ENCODE measurements around the gene TIMD4.

TIMD4 gene

DNA sequence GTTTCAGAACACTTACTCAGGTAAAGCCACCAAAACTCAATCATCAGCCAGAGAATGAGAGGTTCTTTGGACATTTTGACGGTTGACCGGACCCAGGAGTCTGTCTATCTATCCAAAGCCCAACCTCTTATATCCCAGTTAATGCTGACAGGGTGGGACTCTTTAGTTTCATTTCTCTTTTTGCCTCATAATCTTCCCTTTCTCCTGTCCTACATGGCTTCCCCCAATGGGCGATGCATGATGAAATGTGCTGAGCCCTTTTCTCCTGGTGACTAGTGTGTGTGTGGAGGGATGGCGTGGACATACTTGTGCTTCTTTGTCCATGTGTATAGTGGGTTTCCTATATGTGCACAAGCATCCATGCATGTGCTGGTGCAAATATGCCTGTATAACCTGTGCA is at the start of gene TIMD4:
Gene TIMD4 (minus strand): TSS at position 102 of the 400 bp plus-strand sequence. CDS start 28 bp downstream, at position 74.
- TF ChIP-seq, protein P1, sequence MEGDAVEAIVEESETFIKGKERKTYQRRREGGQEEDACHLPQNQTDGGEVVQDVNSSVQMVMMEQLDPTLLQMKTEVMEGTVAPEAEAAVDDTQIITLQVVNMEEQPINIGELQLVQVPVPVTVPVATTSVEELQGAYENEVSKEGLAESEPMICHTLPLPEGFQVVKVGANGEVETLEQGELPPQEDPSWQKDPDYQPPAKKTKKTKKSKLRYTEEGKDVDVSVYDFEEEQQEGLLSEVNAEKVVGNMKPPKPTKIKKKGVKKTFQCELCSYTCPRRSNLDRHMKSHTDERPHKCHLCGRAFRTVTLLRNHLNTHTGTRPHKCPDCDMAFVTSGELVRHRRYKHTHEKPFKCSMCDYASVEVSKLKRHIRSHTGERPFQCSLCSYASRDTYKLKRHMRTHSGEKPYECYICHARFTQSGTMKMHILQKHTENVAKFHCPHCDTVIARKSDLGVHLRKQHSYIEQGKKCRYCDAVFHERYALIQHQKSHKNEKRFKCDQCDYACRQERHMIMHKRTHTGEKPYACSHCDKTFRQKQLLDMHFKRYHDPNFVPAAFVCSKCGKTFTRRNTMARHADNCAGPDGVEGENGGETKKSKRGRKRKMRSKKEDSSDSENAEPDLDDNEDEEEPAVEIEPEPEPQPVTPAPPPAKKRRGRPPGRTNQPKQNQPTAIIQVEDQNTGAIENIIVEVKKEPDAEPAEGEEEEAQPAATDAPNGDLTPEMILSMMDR (IDR thresholded peaks at IDR 0.05; ENCODE audit: borderline replicate concordance, insufficient read depth, low read depth, low read length): no peak
- H3K4me3 ChIP-seq (ENCODE audit: low read depth, low read length): no peak within 1 kb of the TSS

DNA sequence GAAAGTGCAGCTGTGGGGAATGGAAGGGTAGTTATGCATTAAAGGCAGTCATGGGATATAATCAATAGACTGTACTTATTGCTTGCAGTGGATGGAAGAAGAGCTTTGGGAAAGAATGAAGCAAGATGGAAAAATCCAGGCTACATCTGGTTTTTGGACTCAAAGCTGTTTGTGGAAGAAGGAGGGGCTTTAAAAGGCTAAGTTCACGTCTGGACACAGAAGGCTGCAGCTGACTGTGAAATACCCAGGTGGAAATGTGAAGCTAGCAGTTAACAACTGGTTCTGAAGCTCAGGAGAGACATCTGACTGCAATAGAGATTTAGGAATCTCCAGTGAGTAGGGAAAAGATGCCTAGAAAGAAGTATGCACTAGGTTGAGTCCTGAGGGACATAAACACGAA is 43.2 kb upstream of the TIMD4 start:
- TF ChIP-seq, protein P1 (IDR thresholded peaks at IDR 0.05; ENCODE audit: borderline replicate concordance, insufficient read depth, low read depth, low read length): no peak
- H3K4me3 ChIP-seq (ENCODE audit: low read depth, low read length): no peak overlapping the region

DNA sequence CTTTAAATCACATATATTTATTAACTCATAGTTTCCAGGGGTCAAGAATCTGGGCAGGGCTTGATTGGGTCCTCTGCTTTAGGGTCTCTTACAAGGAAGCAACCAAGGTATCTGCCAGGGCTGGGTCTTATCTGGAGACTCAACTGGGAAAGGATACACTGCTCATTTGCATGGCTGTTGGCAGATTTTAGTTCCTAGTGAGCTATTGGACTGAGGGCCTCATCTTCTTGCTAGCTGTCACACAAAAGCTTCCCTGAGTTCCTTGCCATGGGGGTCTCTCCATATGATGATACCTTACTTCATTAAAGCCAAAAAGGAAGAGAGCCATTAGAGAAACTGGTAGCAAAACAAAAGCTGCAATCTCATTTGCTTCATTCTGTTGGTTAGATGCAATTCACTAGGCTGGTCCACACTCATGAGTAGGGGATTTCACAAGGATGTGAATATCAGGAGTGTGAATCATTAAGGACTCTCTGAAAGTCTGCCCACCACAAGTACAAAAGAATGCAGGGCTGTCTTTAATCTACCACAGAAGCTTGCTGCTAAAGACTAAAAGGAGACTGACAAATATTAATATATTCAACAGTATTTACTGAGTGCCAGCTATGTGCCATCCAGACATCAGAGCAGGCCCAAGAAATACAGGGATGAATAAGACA is 42.0 kb upstream of the TIMD4 start:
- no peak overlapping the region for H3K4me3 ChIP-seq (ENCODE audit: low read depth, low read length)
- TF ChIP-seq, protein P1 (IDR thresholded peaks at IDR 0.05; ENCODE audit: borderline replicate concordance, insufficient read depth, low read depth, low read length): no peak

DNA sequence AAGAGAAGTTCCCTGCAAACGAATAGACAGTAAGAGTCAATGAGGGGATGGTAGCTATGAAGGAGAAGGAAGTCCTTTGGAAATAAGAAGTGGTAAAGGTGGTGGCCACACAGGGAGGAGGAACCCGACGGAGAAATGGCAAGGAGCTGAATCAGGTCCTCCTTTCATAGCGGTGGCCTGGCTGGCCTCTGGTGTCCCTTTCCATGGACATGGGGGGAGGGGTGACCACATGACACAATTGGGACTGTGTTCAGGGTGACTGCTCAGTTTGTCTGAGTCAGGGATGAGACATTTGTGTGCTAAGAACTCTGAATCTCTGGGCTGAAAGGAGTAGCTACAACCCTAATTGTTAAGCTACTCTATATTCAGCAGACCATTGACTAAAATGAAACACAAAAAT is 28.7 kb upstream of the TIMD4 start:
- no peak overlapping the region for H3K4me3 ChIP-seq (ENCODE audit: low read depth, low read length)
- TF ChIP-seq, protein P1 (IDR thresholded peaks at IDR 0.05; ENCODE audit: borderline replicate concordance, insufficient read depth, low read depth, low read length): no peak

DNA sequence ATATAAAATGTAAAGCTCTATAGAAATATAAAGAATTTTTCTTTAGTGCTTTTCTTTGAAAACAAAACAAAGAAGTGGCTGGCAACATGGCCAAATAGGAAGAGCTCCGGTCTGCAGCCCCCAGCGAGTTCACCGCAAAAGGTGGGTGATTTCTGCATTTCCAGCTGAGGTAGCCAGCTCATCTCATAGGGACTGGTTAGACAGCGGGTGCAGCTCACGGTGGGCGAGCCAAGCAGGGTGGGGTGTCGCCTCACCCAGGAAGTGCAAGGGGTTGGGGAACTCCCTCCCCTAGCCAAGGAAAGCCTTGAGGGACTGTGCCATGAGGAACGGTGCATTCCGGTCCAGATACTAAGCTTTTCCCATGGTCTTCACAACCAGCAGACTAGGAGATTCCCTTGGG is 21.0 kb upstream of the TIMD4 start:
- TF ChIP-seq, protein P1 (IDR thresholded peaks at IDR 0.05; ENCODE audit: borderline replicate concordance, insufficient read depth, low read depth, low read length): no peak
- H3K4me3 ChIP-seq (ENCODE audit: low read depth, low read length): no peak overlapping the region

DNA sequence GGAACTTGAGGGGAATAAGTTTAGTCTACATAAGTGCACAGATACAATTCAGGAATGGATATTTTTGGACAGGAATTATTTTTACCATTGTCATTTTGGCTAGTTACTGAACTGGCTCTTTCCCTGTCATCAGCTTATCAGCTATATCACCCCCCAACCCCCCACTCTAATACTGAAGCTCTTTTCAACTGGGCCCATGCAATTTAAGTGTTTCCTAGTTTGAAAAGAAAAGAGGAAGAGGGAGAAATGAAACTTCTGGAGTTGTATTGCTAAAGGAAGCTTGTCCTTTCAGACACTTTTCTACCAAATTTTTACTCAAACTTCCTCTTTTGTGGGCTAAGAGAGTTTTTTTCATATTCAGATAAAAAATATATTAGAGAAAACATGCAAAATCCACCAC is 18.5 kb upstream of the TIMD4 start:
- TF ChIP-seq, protein P1 (IDR thresholded peaks at IDR 0.05; ENCODE audit: borderline replicate concordance, insufficient read depth, low read depth, low read length): no peak
- no peak overlapping the region for H3K4me3 ChIP-seq (ENCODE audit: low read depth, low read length)

DNA sequence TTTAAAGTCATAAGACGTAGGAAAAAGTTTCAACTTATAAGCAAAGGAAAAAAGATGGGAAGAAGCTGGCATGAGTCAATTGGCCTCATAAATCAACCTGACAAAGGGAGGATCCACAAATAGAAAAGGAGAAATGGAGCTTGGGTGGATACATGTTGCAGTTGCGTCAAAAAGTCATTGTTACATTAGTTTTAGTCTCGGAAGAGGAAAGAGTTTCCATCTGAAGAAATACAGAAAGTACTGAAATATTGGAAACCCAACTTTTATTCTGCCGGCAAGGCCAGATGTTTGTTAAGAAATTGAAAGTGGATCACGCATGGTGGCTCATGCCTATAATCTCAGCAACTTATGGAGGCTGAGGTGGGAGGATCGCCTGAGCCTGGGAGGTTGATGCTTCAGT is 11.3 kb upstream of the TIMD4 start:
- TF ChIP-seq, protein P1 (IDR thresholded peaks at IDR 0.05; ENCODE audit: borderline replicate concordance, insufficient read depth, low read depth, low read length): no peak
- no peak overlapping the region for H3K4me3 ChIP-seq (ENCODE audit: low read depth, low read length)

All from GM12875 (cell line).